Lower leg skin (tissue), 4 donors: Measurements from ENCODE around the gene HS2ST1. TPM values are rescaled to one million over a fixed set of nuclear protein-coding genes. Genes with fewer than 3 reads are reported as not detected.
"Not testable (repeated sequence)": the region's sequence is repeated elsewhere in the genome, so short reads cannot be mapped to it uniquely, and the experiment has no call there.

Experiments
- DNase-seq, 2 donors: peaks; one replicate each; pipeline ENCODE4 v3.0.0-alpha.2; 2019; ENCODE audit warnings: low spot score in 2 of 2
- H3K4me3 ChIP-seq: fragments of 200-600 bp; sonication (generic); 2 replicates; pipeline ENCODE4 v1.5.1; 2017; ENCODE audit warnings: mild to moderate bottlenecking, low read depth; ENCODE audit not compliant: poor library complexity, severe bottlenecking
- CTCF ChIP-seq, 3 donors: fragments of 450-650 bp; IDR thresholded peaks; one replicate each; pipeline ENCODE4 v1.5.1; 2016; ENCODE audit warnings: antibody characterized with exemption in 3 of 3, mild to moderate bottlenecking in 3 of 3, moderate library complexity in 2 of 3
- POLR2A ChIP-seq, 2 donors: fragments of 450-650 bp; IDR thresholded peaks; one replicate each; pipeline ENCODE4 v1.6.1; 2016 to 2017; ENCODE audit warnings: antibody characterized with exemption in 2 of 2, mild to moderate bottlenecking in 1 of 2, moderate library complexity in 1 of 2
- WGBS, 2 donors: methylation state at CpG; one replicate each; pipeline ENCODE4 v1.1.5; 2018; 5-methylcytosine and 5-hydroxymethylcytosine counted together
- intact Hi-C: fragments of 100-400 bp; cut with DNase I; formaldehyde crosslinking; loops from one replicate; pipeline ENCODE4 v1.15.0; 2023; ENCODE audit warnings: low total_unique reads
- total RNA-seq, 4 donors: library from RNA; depleted of rRNA; stranded (reverse); fragments of >200 nt; gene quantifications; one replicate each; pipeline ENCODE4 v1.1.0, GENCODE V29; 2016

Gene HS2ST1
- 10 to 100 TPM in 3 of 4 donors, 1 to 10 TPM in 1; 9.0 to 11.8 (median 10.7) TPM for total RNA-seq

- TF ChIP-seq CTCF (IDR thresholded peaks at IDR 0.05) (no peak), POLR2A (IDR thresholded peaks at IDR 0.05) (no peak)
- WGBS, 2 donors = 0 to 1% methylated on average over 28 to 45 of the region's 45 CpGs
- intact Hi-C loops = no loop called here
- peak within 1 kb of the TSS; percentile 93 for H3K4me3 ChIP-seq
- no peak for DNase-seq
Measured at GRCh38 chr1:86914601-86914997, at the start of gene HS2ST1. TSS of gene HS2ST1 (plus strand) at chr1:86914635.

GRCh38 chr1:86865973-86866637 is 48.3 kb upstream of the HS2ST1 start:
- intact Hi-C loops = no loop called here
- no peak overlapping the region for H3K4me3 ChIP-seq
- WGBS, 2 donors = 65 to 93% methylated on average over 6 of the region's 6 CpGs
- TF ChIP-seq POLR2A (IDR thresholded peaks at IDR 0.05) (no peak), CTCF (IDR thresholded peaks at IDR 0.05) (no peak)
- no peak for DNase-seq

GRCh38 chr1:86866665-86867064 is 47.8 kb upstream of the HS2ST1 start:
- H3K4me3 ChIP-seq = no peak overlapping the region
- TF ChIP-seq CTCF (IDR thresholded peaks at IDR 0.05) (no peak), POLR2A (IDR thresholded peaks at IDR 0.05) (no peak)
- DNase-seq = no peak
- intact Hi-C loops = no loop called here

- DNase-seq, H3K4me3 ChIP-seq, intact Hi-C loops: not testable (repeated sequence)
- 95 to 97% methylated on average over 4 of the region's 4 CpGs for WGBS, 2 donors
Measured at GRCh38 chr1:86867278-86867677, 47.2 kb upstream of the HS2ST1 start.

GRCh38 chr1:86868477-86868876 is 46.0 kb upstream of the HS2ST1 start:
- no peak for TF ChIP-seq CTCF (IDR thresholded peaks at IDR 0.05)
- TF ChIP-seq POLR2A (IDR thresholded peaks at IDR 0.05) = no peak
- intact Hi-C loops = no loop called here
- H3K4me3 ChIP-seq = no peak overlapping the region
- DNase-seq = no peak
- 77 to 81% methylated on average over 1 of the region's 1 CpG for WGBS, 2 donors

GRCh38 chr1:86871001-86871400 is 43.4 kb upstream of the HS2ST1 start:
- DNase-seq = no peak
- 94 to 99% methylated on average over 3 of the region's 3 CpGs for WGBS, 2 donors
- no peak overlapping the region for H3K4me3 ChIP-seq
- TF ChIP-seq CTCF (IDR thresholded peaks at IDR 0.05) (no peak), POLR2A (IDR thresholded peaks at IDR 0.05) (no peak)
- intact Hi-C loops = no loop called here
